ENCODE data around the gene MAP7D3.

DNA sequence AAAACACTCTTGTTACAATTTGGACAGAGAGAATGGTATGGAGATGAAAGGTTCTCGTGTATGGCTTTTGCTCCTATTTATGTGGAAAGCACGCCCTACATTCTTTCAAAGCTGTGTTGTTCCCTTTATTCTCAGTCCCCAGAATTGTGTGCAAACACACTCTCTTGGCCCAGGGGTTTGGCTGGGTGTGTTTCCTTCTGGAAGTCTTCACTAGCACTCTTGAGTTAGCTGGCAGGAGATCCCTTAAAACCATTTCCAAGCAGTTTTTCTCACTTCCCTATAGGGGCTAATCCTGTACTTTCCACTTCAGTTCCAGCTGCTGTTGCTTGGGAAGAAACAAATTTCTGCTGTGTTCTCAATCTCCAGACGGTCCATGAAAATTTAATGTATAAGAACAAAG lies 68.8 kb downstream of the MAP7D3 start:
- TF ChIP-seq POLR2A (IDR thresholded peaks at IDR 0.05; ENCODE audit: low read depth, low read length) (no peak), POLR2AphosphoS5 (IDR thresholded peaks at IDR 0.05; ENCODE audit: low read depth, low read length) (no peak)
